ENCODE results near the gene FADS2. TPM values are rescaled to one million over a fixed set of nuclear protein-coding genes. Genes with fewer than 3 reads are reported as not detected.

FADS2 gene
- total RNA-seq, 1 donor from 2014 or later = 140 TPM

DNA sequence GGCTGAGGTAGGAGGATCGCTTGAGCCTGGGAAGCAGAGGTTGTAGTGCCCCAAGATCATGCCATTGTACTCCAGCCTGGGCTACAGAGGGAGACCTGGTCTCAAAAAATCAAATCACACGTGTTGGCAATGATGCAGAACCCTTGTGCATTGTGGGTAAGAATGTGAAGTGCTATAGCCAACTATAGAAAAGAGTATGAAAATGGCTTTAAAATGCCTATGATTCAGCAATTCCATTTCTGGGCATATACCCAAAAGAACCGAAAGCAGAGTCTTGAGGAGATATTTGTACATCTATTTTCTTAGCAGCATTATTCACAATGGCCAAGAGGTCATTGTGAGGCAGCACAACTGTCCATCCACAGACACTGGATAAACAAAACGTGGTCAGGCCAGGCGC, 65.9 kb downstream of the FADS2 start:
- DNase-seq (ENCODE audit: low spot score) (no peak), ATAC-seq (no peak)
- intact Hi-C loops (cut with DNase I) = no loop called here

DNA sequence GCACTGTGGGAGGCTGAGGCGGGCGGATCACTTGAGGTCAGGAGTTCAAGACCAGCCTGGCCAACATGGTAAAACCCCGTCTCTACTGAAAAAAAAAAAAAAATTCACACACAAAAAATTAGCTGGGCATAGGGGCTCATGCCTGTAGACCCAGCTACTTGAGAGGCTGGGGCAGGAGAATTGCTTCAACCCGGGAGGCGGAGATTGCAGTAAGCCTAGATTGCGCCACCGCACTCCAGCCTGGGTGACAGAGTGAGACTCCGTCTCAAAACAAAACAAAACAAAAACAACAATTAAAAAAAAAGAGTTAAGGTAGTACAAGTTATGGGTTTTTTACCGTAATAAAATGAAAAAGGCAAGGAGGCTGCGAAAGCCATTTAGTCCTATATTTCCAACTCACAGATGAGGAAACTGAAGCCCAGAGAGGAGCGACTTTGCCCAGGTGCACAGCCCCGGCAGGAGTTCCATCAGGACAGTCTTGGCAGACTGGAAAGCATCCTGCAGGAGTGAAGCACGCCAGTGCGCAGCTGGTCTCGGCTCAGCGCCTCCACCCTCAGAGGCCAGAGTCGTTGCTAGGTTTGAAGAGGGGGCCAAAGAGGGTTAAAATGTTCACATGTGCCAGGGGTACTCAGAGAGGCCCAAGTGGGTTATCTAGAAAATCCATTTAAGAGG, 67.1 kb downstream of the FADS2 start:
- intact Hi-C loops (cut with DNase I) = loop anchor here (5.0 kb wide), 1 partner anchor 52 kb away; no protein-coding TSS in a partner anchor
- no peak for DNase-seq (ENCODE audit: low spot score)
- no peak for ATAC-seq

DNA sequence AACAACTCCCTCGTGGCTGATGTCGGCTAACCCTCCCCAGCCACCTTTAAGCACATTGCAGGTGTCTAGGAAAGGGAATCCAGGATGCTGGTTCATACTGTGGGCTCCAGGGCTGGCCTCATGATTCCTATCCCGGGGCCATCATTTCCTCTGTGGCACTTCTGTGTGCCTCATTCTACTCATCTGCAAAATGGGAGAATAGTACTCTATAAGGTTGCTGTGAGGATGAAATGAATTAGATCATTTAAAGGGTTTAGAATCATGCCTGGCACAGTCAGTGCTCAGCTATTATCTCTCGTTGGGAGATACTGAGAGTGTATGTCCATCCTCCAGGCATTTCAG, 67.6 kb downstream of the FADS2 start:
- DNase-seq (ENCODE audit: low spot score) (no peak), ATAC-seq (no peak)
- intact Hi-C loops (cut with DNase I) = loop anchor here (5.0 kb wide), 1 partner anchor 52 kb away; no protein-coding TSS in a partner anchor

DNA sequence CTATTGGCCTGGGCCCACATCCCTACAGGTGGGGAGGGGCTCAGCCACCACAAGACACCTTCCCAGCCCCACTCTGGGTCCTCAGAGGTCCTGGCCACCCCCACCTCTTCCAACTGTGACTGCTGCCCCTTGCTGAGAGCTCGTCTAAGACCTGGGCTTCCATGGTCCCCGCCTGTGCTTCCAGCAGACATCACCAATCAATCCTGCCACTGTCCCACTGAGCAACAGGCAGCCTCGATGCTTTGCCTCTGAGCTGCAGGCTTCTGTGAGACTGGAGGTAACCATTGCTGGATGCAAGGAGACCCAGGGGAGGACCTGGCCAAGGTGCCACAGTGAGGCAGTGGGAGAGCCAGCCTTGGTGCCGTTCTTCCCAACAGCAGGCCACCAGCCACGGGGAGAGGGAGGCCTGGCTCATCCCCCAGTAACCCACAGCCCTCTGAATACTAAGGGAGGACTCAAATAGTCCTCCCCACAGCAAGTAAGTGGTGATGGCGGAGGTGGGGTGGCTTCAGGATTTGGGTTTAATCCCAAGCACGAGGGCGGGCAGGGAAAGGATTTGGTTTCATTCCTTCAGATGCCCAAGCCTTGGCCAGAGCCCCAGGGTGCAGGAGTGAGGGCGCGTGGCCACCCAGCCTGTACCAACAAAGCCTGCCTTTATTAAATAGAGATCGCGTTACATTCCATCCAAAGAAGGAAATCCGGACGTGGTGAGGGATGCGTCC, 68.7 kb downstream of the FADS2 start:
- DNase-seq (ENCODE audit: low spot score) = no peak
- intact Hi-C loops (cut with DNase I) = loop anchor here (5.0 kb wide), 1 partner anchor 50 kb away; no protein-coding TSS in a partner anchor

GRCh38 chr11:61897387-61898246, 69.5 kb downstream of the FADS2 start:
- peak; percentile 71 for ATAC-seq
- intact Hi-C loops (cut with DNase I) = loop anchor here (2.0 to 5.0 kb wide), 2 partner anchors 50 to 185 kb away; no protein-coding TSS in a partner anchor
- peak; percentile 89 for DNase-seq (ENCODE audit: low spot score)

More for the DNA sequence above, 68.7 kb downstream of the FADS2 start:
- no peak for ATAC-seq

GRCh38 chr11:61898247-61898582, 70.1 kb downstream of the FADS2 start:
- intact Hi-C loops (cut with DNase I) = loop anchor here (2.0 to 5.0 kb wide), 2 partner anchors 49 to 185 kb away; no protein-coding TSS in a partner anchor
- DNase-seq (ENCODE audit: low spot score) (no peak), ATAC-seq (no peak)

- DNase-seq (ENCODE audit: low spot score) (peak; percentile 93), ATAC-seq (peak; percentile 86)
- intact Hi-C loops (cut with DNase I) = loop anchor here (2.0 to 5.0 kb wide), 2 partner anchors 48 to 184 kb away; no protein-coding TSS in a partner anchor
Observed at GRCh38 chr11:61899146-61899841, 71.2 kb downstream of the FADS2 start.

- intact Hi-C loops (cut with DNase I) = no loop called here
- DNase-seq (ENCODE audit: low spot score) (no peak), ATAC-seq (no peak)
Observed at GRCh38 chr11:61900251-61900650, 72.2 kb downstream of the FADS2 start.

GRCh38 chr11:61901397-61901796, 73.3 kb downstream of the FADS2 start:
- ATAC-seq (no peak), DNase-seq (ENCODE audit: low spot score) (no peak)
- intact Hi-C loops (cut with DNase I) = no loop called here

- intact Hi-C loops (cut with DNase I) = no loop called here
- DNase-seq (ENCODE audit: low spot score) = no peak
- no peak for ATAC-seq
Observed at GRCh38 chr11:61902313-61902712, 74.2 kb downstream of the FADS2 start.

- ATAC-seq = no peak
Observed at GRCh38 chr11:61903845-61904244, 75.7 kb downstream of the FADS2 start.

GRCh38 chr11:61904539-61905048, 76.5 kb downstream of the FADS2 start:
- intact Hi-C loops (cut with DNase I) = no loop called here
- no peak for ATAC-seq

More at GRCh38 chr11:61903845-61904244, 75.7 kb downstream of the FADS2 start:
- intact Hi-C loops (cut with DNase I) = no loop called here
- DNase-seq (ENCODE audit: low spot score) = no peak

DNA sequence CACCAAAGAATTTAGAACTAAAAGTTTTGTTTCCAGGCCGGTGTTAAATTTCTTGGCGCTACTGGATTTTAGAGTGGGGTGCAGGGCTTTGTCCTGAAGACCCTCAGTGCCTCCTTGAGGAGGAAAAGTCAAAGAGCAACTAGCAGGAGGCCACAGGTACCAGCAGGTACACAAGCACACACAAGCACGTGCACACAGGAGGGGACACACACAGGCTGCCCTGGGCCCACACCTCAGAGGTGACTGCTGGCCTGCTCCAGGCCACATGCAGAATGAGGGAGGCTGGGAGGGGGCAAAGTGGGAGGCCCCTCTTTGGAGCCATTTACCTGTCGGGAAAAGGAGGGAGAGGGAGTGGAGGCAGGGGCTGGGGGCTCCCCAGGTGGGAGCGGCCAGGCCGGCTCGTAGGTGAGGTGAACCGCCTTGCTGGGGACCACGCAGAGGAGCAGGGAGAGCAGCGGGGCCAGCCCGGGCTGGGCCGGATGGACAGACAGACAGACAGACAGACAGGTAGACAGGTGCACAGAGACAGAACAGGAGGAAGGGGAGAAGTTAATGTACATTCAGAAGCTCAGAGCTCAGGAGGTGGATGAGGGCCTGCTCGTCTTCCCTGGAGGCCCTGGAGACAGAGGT, 77.1 kb downstream of the FADS2 start:
- no peak for ATAC-seq
- intact Hi-C loops (cut with DNase I) = no loop called here

More at GRCh38 chr11:61904539-61905048, 76.5 kb downstream of the FADS2 start:
- DNase-seq (ENCODE audit: low spot score) = no peak

DNA sequence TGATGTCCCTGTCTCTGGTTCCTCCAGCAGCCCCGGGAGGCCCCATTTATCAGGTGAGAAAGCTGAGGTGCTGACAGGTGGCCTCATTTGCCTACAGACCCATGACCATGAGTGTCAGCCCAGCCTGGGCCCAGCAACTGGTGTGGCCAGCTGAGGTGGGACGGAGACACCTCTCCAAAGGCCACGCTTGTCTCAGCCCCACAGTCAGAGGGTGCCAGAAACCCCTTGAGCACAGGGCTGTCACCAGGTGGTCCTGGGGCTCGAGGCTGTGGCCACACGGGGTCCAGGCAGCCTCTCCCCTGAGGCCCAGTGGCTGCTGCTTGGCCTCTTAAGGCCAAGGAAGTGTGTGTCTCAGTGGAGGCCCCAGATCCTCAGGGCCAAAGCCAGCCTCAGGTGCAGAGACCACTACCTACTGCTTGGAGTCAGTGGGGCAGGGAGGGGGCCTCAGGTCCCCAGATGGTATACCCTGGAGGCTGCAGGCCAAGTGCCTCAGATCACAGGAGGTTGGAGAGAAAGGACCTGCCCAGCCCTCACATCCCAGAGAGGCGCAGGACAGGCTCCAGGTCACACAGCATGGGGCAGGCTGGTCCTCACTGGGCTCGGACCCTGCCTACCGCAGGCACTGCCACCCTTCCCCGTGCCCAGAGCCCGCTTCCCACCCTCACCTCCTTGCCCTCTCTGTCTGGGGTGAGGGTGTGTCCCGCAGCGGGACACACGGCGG, 77.9 kb downstream of the FADS2 start:
- DNase-seq (ENCODE audit: low spot score) (no peak), ATAC-seq (no peak)
- intact Hi-C loops (cut with DNase I) = no loop called here

More for the DNA sequence above, 77.1 kb downstream of the FADS2 start:
- DNase-seq (ENCODE audit: low spot score) = no peak

GRCh38 chr11:61906522-61906909, 78.4 kb downstream of the FADS2 start:
- intact Hi-C loops (cut with DNase I) = no loop called here
- DNase-seq (ENCODE audit: low spot score) (no peak), ATAC-seq (no peak)

- no peak for DNase-seq (ENCODE audit: low spot score)
- intact Hi-C loops (cut with DNase I) = no loop called here
- ATAC-seq = no peak
Observed at GRCh38 chr11:61907282-61907681, 79.2 kb downstream of the FADS2 start.

DNA sequence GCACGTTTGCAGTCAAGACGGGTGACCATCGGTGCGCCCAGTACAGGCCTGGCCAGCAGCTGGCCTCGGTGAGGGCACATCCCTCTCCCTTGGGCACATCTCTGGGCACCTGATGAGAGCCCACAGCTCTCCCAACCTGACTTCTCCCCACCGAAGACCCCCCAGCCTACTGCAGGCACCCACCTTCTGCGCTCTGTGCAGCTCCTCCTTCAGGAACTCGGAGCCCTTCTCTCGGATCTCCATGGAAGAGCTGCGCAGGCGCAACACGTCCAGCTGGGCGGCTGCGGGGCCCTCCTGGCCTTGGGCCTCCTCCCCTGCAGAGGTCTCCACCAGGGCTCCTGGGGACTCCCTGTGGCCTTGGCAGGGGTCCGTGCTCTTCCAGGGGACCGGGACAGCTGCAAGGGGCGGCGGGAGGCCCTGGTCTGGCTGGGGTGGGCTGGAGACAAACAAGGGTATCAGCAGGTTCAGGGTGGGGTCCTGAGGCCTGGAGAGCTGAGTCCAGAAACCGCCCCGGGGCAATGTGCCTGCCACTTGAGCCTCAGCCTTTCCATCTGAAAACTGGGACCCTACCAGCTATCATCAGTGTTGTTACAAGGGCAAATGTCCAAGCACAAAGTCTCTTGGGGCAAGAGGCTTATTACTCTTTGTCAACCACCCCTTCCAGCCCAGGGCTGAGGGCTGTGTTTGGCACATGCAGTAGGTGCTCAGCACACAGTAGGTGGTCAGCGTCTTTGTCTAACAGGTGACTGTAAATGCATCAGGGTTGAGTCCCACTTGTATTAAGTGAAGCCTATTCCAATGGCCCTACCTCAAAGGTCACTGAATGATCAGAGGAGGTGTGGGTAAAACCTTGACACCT, 80.0 kb downstream of the FADS2 start:
- no peak for DNase-seq (ENCODE audit: low spot score)
- no peak for ATAC-seq

More for the DNA sequence above, 80.0 kb downstream of the FADS2 start:
- intact Hi-C loops (cut with DNase I) = no loop called here

Data from sciatic nerve (tissue), 2 donors.